Hepatocyte (in vitro differentiated cells): ENCODE results near the gene CTNNA2.

ENCODE experiments used
- CTCF ChIP-seq: fragments of 200-600 bp; sonication (generic); IDR thresholded peaks from 2 replicates; pipeline ENCODE4 v1.5.1; 2016; ENCODE audit warnings: antibody characterized with exemption, mild to moderate bottlenecking; ENCODE audit not compliant: poor library complexity
- EZH2 ChIP-seq: fragments of 200-600 bp; sonication (generic); IDR thresholded peaks from 2 replicates; pipeline ENCODE4 v1.6.1; 2016; ENCODE audit warnings: antibody characterized with exemption, mild to moderate bottlenecking, borderline replicate concordance

- no peak for TF ChIP-seq CTCF
- TF ChIP-seq EZH2, result no peak
Observed at GRCh38 chr2:79552653-79553052, 39.8 kb downstream of the CTNNA2 start.
